ENCODE data around the gene TIPIN. TPM values are rescaled to one million over a fixed set of nuclear protein-coding genes. Genes with fewer than 3 reads are reported as not detected.

TIPIN gene
- total and polyA plus RNA-seq, 2 of the 8 experiments (the other 6 are each of a cell fraction or from before 2014, with no cell fraction given): 8.5 to 24.7 TPM

DNA sequence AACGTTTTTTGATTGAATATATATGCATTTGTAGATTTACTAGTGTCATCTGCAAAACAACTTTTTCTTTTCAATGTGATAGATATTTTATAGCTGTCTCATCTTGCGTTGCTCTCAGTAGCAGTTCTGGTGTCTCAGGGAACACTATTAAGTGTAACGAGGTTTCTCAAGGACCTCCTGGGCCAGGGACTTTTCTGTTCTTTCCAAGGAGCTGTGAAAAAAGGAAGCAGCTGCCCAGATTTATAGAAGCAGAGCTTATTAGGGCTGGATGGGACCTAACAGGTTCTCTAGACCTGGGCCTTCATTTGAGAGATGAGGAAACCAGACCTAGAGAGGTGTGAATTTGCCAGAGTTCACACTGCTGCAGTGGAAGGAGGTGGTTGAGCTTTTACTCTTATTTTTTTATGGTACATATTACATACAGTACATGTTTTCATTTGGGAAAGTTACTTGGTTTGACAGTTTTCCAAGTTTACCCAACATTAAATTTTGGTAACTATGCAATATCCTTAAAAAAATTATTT lies 46.3 kb upstream of the TIPIN start (continued):
- TF ChIP-seq FOSL1 (IDR thresholded peaks at IDR 0.05; ENCODE audit: insufficient read depth, low read depth, low read length): no peak
- no peak for TF ChIP-seq RXRA (IDR thresholded peaks at IDR 0.05; ENCODE audit: insufficient read depth, low read depth, low read length)
- TF ChIP-seq, protein P1, sequence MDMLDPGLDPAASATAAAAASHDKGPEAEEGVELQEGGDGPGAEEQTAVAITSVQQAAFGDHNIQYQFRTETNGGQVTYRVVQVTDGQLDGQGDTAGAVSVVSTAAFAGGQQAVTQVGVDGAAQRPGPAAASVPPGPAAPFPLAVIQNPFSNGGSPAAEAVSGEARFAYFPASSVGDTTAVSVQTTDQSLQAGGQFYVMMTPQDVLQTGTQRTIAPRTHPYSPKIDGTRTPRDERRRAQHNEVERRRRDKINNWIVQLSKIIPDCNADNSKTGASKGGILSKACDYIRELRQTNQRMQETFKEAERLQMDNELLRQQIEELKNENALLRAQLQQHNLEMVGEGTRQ (IDR thresholded peaks at IDR 0.05; ENCODE audit: low read length): no peak
- no peak for TF ChIP-seq SP2 (IDR thresholded peaks at IDR 0.05; ENCODE audit: low read length)
- TF ChIP-seq CHD2 (IDR thresholded peaks at IDR 0.05; ENCODE audit: low read length): no peak
- TF ChIP-seq NANOG (IDR thresholded peaks at IDR 0.05; ENCODE audit: insufficient read depth, low read depth, low read length, poor library complexity, severe bottlenecking): no peak
